Mammary microvascular endothelial cell (primary cell): Measurements from ENCODE around the gene PLCD1. TPM values are rescaled to one million over a fixed set of nuclear protein-coding genes. Genes with fewer than 3 reads are reported as not detected.

Source experiments
- total RNA-seq: library from RNA; depleted of rRNA; stranded (reverse); fragments of >200 nt; gene quantifications from 2 replicates; pipeline ENCODE4 v1.2.3, GENCODE V29; 2015

The PLCD1 gene
- 11.5 and 12.6 TPM in 2 replicates for total RNA-seq

GRCh38 chr3:38029400-38030125 lies at the start of gene PLCD1:
Gene PLCD1, minus strand, starts transcription at chr3:38029642. Its CDS starts 103 bp downstream, at chr3:38029539.

GRCh38 chr3:38039101-38039898 lies 9.9 kb upstream of the PLCD1 start, which contains the start of gene DLEC1:
Gene DLEC1, plus strand, starts transcription at chr3:38039208. Its CDS starts 18 bp downstream, at chr3:38039226.

GRCh38 chr3:37990527-37990926 lies 38.9 kb downstream of the PLCD1 start, which contains the start of gene VILL:
Gene VILL, plus strand, starts transcription at chr3:37990786. Its CDS starts 2,887 bp downstream, at chr3:37993673.

Other genes starting within 250 kb of the PLCD1 start
- 14.7 and 16.1 TPM in 2 replicates for gene CTDSPL, start 167.8 kb downstream of the PLCD1 start, total RNA-seq
- gene VILL, start 38.9 kb downstream of the PLCD1 start, total RNA-seq: 4.2 and 4.3 TPM in 2 replicates
- gene DLEC1, start 9.6 kb upstream of the PLCD1 start, total RNA-seq: not detected in 2 replicates
- 49.4 and 49.7 TPM in 2 replicates for gene ACAA1, start 107.5 kb upstream of the PLCD1 start, total RNA-seq
- 38.0 and 45.5 TPM in 2 replicates for gene MYD88, start 109.0 kb upstream of the PLCD1 start, total RNA-seq
- 20.0 and 20.6 TPM in 2 replicates for gene OXSR1, start 135.9 kb upstream of the PLCD1 start, total RNA-seq
- 0.07 TPM in 1 of 2 replicates, not detected in the other for gene SLC22A13, start 236.2 kb upstream of the PLCD1 start, total RNA-seq